K562 (cell line): Measurements from ENCODE around the gene CYP2W1. TPM values are rescaled to one million over a fixed set of nuclear protein-coding genes. Genes with fewer than 3 reads are reported as not detected.
A peak's percentile ranks its signal among the peaks of the same experiment; 100 is the strongest.

Source experiments
- ATF7 ChIP-seq: fragments of 450-650 bp; IDR thresholded peaks from 2 replicates; pipeline ENCODE4 v1.7.1; 2014; ENCODE audit warnings: mild to moderate bottlenecking, moderate library complexity
- DACH1 ChIP-seq: fragments of 450-650 bp; IDR thresholded peaks from 2 replicates; pipeline ENCODE4 v1.6.1; 2018; ENCODE audit not compliant: partially characterized antibody
- KAT7 ChIP-seq: sonication (generic); formaldehyde crosslinking; IDR thresholded peaks from 2 replicates; pipeline ENCODE4 v1.8.0; 2022; ENCODE audit warnings: missing genetic modification reagents, mild to moderate bottlenecking, borderline replicate concordance
- KDM4B ChIP-seq, 2 experiments: fragments of 450-650 bp in 1 of 2; sonication (generic) in 1 of 2; IDR thresholded peaks; 2 replicates each; pipeline ENCODE4 v1.6.1; 2016 to 2017; ENCODE audit warnings: borderline replicate concordance in 2 of 2, antibody characterized with exemption in 1 of 2, low read depth in 1 of 2, mild to moderate bottlenecking in 1 of 2
- KLF16 ChIP-seq: IDR thresholded peaks from 2 replicates; pipeline ENCODE4 v1.6.1; 2016; ENCODE audit warnings: antibody characterized with exemption
- MTA3 ChIP-seq: fragments of 450-650 bp; formaldehyde crosslinking; IDR thresholded peaks from 2 replicates; pipeline ENCODE4 v1.6.1; 2017; ENCODE audit warnings: mild to moderate bottlenecking, borderline replicate concordance
- NONO ChIP-seq, 2 experiments: fragments of 200-400 bp in 1 of 2; fragments of 450-650 bp in 1 of 2; formaldehyde crosslinking in 1 of 2; IDR thresholded peaks; 2 replicates each; pipeline ENCODE4 v1.6.1; 2017; ENCODE audit warnings: low read depth in 2 of 2, mild to moderate bottlenecking in 2 of 2, moderate library complexity in 2 of 2, low read length in 1 of 2
- POLR2AphosphoS2 ChIP-seq: IDR thresholded peaks from 2 replicates; pipeline ENCODE4 v1.6.1; 2012; ENCODE audit warnings: low read length, improper control_type of control experiment
- POLR2B ChIP-seq: fragments of 450-650 bp; IDR thresholded peaks from 2 replicates; pipeline ENCODE4 v1.6.1; 2018; ENCODE audit warnings: low read depth; ENCODE audit not compliant: partially characterized antibody
- POLR2G ChIP-seq: fragments of 200-400 bp; formaldehyde crosslinking; IDR thresholded peaks from 2 replicates; pipeline ENCODE4 v1.6.1; 2017; ENCODE audit warnings: low read depth, mild to moderate bottlenecking, antibody characterized with exemption, low read length, moderate library complexity
- RHOXF2B ChIP-seq: fragments of 250-450 bp; sonication (Bioruptor Pico); conservative IDR thresholded peaks from 2 replicates; pipeline ENCODE4 v1.5.1; 2021
- SIN3B ChIP-seq: fragments of 450-650 bp; IDR thresholded peaks from 2 replicates; pipeline ENCODE4 v1.6.1; 2017; ENCODE audit warnings: low read depth, mild to moderate bottlenecking, moderate library complexity
- SRF ChIP-seq, 2 experiments: fragments of 250-450, 450-650 bp in 1 of 2; sonication (Bioruptor Pico) in 1 of 2; sonication (generic) in 1 of 2; formaldehyde crosslinking; IDR thresholded peaks; 2 replicates each; pipeline versions ENCODE4 v1.5.0 to v1.5.1; 2020 to 2022; ENCODE audit warnings: mild to moderate bottlenecking in 1 of 2, missing genetic modification reagents in 1 of 2
- USF1 ChIP-seq: sonication (generic); formaldehyde crosslinking; IDR thresholded peaks from 2 replicates; pipeline ENCODE4 v1.9.0; 2022; ENCODE audit warnings: mild to moderate bottlenecking, missing genetic modification reagents
- ZNF431 ChIP-seq: sonication (generic); formaldehyde crosslinking; IDR thresholded peaks from 2 replicates; pipeline ENCODE4 v1.8.0; 2022; ENCODE audit warnings: mild to moderate bottlenecking, missing genetic modification reagents
- ZNF507 ChIP-seq: conservative IDR thresholded peaks from 2 replicates; pipeline ENCODE4 v1.6.1; 2017; ENCODE audit warnings: missing genetic modification characterization, missing compliant biosample characterization
- polyA plus RNA-seq, 8 experiments: library from polyadenylated mRNA; depleted of rRNA in 4 of 8; stranded (reverse) in 5 of 8; unstranded in 3 of 8; fragments of >200 nt; fragmentation: Nextera tagmentation in 2 of 8; fragmentation: Illumina TruSeq in 1 of 8; extraction: Ambion mirVana in 2 of 8; extraction: Trizol in 1 of 8; gene quantifications; 2 replicates each; pipeline versions ENCODE4 v1.2.1 to v1.2.3, GENCODE V29; 2011 to 2014; ENCODE audit warnings: inconsistent platforms in 1 of 8, missing spikeins in 1 of 8
- total RNA-seq, 7 experiments: library from RNA; depleted of rRNA in 6 of 7; stranded (reverse); fragments of >200 nt in 6 of 7; fragmentation: Illumina TruSeq in 2 of 7; extraction: Trizol in 2 of 7; gene quantifications; 2 replicates each; pipeline versions ENCODE4 v1.2.1 to v1.2.3, GENCODE V29; 2011 to 2021; ENCODE audit warnings: low replicate concordance in 1 of 7
- TF ChIP-seq, protein P1 (sequence below): sonication (generic); formaldehyde crosslinking; IDR thresholded peaks from 2 replicates; pipeline ENCODE4 v1.8.1; 2023; ENCODE audit warnings: mild to moderate bottlenecking, missing genetic modification reagents
- TF ChIP-seq, protein P2 (sequence below): sonication (generic); formaldehyde crosslinking; IDR thresholded peaks from 2 replicates; pipeline ENCODE4 v1.8.0; 2022; ENCODE audit warnings: mild to moderate bottlenecking, missing genetic modification reagents
- TF ChIP-seq, protein P3 (sequence below): sonication (generic); formaldehyde crosslinking; IDR thresholded peaks from 2 replicates; pipeline ENCODE4 v1.8.1; 2022; ENCODE audit warnings: missing genetic modification reagents
- TF ChIP-seq, protein P4 (sequence below): fragments of 450-650 bp; IDR thresholded peaks from 2 replicates; pipeline ENCODE4 v1.6.1; 2016; ENCODE audit warnings: missing biosample characterization, missing genetic modification characterization

CYP2W1 gene
- total and polyA plus RNA-seq, 9 of the 15 experiments (the other 6 are each of a cell fraction or from before 2014, with no cell fraction given), result not detected

- TF ChIP-seq DACH1 (peak; percentile 85), KAT7 (CRISPR knock-in tag) (peak; percentile 33; the same call in 1 of the 2 replicates), SRF (CRISPR knock-in tag; IDR thresholded peaks at IDR 0.05) (peak in 1 of 2 experiments; percentile 59; a peak in 1 of 4 replicates), ATF7 (0 out of 2 replicates have a peak, but pooled peaks have one; percentile 33), MTA3 (peak; percentile 44; the same call in 1 of the 2 replicates), POLR2B (no peak), USF1 (CRISPR knock-in tag) (0 out of 2 replicates have a peak, but pooled peaks have one; percentile 24), KDM4B (IDR thresholded peaks at IDR 0.05; ENCODE audit: borderline replicate concordance in 2 of 2, low read depth in 1 of 2) (peak in 1 of 2 experiments; percentile 54; a peak in 1 of 4 replicates), ZNF431 (CRISPR knock-in tag) (0 out of 2 replicates have a peak, but pooled peaks have one; percentile 28), POLR2AphosphoS2 (peak; percentile 75), POLR2G (peak; percentile 70), RHOXF2B (no peak), ZNF507 (tag) (no peak), NONO (IDR thresholded peaks at IDR 0.05; ENCODE audit: low read depth in 2 of 2, low read length in 1 of 2) (0 out of 4 replicates have a peak, but pooled peaks of 1 of the 2 experiments have one; percentile 47), KLF16 (peak; percentile 62; the same call in 1 of the 2 replicates), SIN3B (0 out of 2 replicates have a peak, but pooled peaks have one; percentile 29)
- TF ChIP-seq, protein P1, sequence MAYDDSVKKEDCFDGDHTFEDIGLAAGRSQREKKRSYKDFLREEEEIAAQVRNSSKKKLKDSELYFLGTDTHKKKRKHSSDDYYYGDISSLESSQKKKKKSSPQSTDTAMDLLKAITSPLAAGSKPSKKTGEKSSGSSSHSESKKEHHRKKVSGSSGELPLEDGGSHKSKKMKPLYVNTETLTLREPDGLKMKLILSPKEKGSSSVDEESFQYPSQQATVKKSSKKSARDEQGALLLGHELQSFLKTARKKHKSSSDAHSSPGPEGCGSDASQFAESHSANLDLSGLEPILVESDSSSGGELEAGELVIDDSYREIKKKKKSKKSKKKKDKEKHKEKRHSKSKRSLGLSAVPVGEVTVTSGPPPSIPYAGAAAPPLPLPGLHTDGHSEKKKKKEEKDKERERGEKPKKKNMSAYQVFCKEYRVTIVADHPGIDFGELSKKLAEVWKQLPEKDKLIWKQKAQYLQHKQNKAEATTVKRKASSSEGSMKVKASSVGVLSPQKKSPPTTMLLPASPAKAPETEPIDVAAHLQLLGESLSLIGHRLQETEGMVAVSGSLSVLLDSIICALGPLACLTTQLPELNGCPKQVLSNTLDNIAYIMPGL (CRISPR knock-in tag), result peak; percentile 83; the same call in 1 of the 2 replicates
- TF ChIP-seq, protein P2, sequence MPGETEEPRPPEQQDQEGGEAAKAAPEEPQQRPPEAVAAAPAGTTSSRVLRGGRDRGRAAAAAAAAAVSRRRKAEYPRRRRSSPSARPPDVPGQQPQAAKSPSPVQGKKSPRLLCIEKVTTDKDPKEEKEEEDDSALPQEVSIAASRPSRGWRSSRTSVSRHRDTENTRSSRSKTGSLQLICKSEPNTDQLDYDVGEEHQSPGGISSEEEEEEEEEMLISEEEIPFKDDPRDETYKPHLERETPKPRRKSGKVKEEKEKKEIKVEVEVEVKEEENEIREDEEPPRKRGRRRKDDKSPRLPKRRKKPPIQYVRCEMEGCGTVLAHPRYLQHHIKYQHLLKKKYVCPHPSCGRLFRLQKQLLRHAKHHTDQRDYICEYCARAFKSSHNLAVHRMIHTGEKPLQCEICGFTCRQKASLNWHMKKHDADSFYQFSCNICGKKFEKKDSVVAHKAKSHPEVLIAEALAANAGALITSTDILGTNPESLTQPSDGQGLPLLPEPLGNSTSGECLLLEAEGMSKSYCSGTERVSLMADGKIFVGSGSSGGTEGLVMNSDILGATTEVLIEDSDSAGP (CRISPR knock-in tag), result 0 out of 2 replicates have a peak, but pooled peaks have one; percentile 45
- TF ChIP-seq, protein P3, sequence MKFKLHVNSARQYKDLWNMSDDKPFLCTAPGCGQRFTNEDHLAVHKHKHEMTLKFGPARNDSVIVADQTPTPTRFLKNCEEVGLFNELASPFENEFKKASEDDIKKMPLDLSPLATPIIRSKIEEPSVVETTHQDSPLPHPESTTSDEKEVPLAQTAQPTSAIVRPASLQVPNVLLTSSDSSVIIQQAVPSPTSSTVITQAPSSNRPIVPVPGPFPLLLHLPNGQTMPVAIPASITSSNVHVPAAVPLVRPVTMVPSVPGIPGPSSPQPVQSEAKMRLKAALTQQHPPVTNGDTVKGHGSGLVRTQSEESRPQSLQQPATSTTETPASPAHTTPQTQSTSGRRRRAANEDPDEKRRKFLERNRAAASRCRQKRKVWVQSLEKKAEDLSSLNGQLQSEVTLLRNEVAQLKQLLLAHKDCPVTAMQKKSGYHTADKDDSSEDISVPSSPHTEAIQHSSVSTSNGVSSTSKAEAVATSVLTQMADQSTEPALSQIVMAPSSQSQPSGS (CRISPR knock-in tag), result no peak
- TF ChIP-seq, protein P4, sequence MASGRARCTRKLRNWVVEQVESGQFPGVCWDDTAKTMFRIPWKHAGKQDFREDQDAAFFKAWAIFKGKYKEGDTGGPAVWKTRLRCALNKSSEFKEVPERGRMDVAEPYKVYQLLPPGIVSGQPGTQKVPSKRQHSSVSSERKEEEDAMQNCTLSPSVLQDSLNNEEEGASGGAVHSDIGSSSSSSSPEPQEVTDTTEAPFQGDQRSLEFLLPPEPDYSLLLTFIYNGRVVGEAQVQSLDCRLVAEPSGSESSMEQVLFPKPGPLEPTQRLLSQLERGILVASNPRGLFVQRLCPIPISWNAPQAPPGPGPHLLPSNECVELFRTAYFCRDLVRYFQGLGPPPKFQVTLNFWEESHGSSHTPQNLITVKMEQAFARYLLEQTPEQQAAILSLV (tag), result no peak
Observed at GRCh38 chr7:992709-993607, 10.0 kb downstream of the CYP2W1 start (continued).
